ENCODE measurements around the gene EIPR1.

The EIPR1 gene

DNA sequence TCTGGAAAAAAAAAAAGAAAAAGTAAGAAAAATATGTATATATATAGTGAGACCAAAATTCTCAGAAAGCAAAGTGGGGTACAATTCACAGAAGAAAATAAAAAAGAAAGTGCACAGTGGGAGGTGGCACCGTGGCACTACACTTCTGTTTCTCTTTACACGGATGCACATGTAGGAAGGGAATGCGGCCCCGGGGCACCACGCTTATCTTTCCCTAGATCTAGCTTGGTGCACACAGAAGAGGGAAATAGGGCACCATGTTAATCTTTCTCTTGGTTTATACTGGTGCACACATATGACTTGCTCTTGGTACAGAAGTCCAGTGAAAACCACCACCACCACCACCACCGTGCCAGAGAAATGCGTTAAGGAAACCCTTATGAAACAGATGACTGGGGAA, 32.0 kb downstream of the EIPR1 start:
- TF ChIP-seq, protein P1, sequence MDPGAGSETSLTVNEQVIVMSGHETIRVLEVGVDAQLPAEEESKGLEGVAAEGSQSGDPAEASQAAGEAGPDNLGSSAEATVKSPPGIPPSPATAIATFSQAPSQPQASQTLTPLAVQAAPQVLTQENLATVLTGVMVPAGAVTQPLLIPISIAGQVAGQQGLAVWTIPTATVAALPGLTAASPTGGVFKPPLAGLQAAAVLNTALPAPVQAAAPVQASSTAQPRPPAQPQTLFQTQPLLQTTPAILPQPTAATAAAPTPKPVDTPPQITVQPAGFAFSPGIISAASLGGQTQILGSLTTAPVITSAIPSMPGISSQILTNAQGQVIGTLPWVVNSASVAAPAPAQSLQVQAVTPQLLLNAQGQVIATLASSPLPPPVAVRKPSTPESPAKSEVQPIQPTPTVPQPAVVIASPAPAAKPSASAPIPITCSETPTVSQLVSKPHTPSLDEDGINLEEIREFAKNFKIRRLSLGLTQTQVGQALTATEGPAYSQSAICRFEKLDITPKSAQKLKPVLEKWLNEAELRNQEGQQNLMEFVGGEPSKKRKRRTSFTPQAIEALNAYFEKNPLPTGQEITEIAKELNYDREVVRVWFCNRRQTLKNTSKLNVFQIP (CRISPR knock-in tag; IDR thresholded peaks at IDR 0.05; ENCODE audit: borderline replicate concordance, low read depth): no peak
- no peak for ATAC-seq

DNA sequence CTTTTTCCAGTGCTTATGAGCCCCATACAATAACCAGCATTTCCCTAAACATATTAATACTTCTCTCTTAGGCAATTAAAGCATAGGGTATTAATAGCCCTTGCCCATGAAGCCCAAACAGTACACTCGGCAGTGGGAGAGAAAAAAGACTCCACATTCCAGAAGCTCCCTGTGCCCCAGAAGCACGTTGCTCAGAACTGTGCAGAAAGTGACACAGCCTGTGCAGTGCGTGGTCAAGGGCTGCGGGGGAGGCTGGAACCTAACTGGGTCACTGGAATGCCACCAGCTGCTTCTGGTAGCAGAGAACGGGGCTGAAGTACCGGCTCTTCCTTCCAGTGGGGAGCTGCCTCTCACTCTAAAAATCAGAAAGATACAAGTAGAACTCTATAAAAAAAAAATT, 32.7 kb downstream of the EIPR1 start:
- no peak for ATAC-seq

DNA sequence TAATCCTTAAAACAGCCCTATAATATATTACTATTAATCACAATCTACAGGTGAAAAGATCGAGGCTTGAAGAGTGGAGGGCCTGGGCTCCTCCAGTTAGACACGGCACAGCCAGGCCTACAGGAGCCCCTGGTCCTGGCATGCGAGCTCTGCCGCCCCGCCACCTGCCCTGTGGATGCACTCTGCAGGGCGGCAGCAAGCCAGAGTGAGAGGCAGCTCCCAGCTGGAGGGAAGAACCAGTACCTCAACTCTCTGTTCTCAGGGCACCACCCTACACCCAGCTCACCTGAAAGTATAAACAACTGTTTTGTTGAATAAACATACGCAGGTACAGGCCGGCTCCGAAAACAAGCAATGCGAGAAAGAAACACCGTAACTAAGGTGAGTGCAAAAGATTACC, 34.6 kb downstream of the EIPR1 start:
- no peak for ATAC-seq
- TF ChIP-seq BACH2 (CRISPR knock-in tag; IDR thresholded peaks at IDR 0.05; ENCODE audit: borderline replicate concordance) (no peak), OSR1 (CRISPR knock-in tag; IDR thresholded peaks at IDR 0.05) (no peak), GLIS3 (CRISPR knock-in tag; IDR thresholded peaks at IDR 0.05) (no peak), CSDC2 (CRISPR knock-in tag; IDR thresholded peaks at IDR 0.05) (no peak), ESRRG (CRISPR knock-in tag; IDR thresholded peaks at IDR 0.05) (no peak), ZNF8 (CRISPR knock-in tag; IDR thresholded peaks at IDR 0.05) (no peak)
- TF ChIP-seq, protein P1 (CRISPR knock-in tag; IDR thresholded peaks at IDR 0.05; ENCODE audit: borderline replicate concordance, low read depth): no peak

More for the DNA sequence above, 32.7 kb downstream of the EIPR1 start:
- TF ChIP-seq, protein P2, sequence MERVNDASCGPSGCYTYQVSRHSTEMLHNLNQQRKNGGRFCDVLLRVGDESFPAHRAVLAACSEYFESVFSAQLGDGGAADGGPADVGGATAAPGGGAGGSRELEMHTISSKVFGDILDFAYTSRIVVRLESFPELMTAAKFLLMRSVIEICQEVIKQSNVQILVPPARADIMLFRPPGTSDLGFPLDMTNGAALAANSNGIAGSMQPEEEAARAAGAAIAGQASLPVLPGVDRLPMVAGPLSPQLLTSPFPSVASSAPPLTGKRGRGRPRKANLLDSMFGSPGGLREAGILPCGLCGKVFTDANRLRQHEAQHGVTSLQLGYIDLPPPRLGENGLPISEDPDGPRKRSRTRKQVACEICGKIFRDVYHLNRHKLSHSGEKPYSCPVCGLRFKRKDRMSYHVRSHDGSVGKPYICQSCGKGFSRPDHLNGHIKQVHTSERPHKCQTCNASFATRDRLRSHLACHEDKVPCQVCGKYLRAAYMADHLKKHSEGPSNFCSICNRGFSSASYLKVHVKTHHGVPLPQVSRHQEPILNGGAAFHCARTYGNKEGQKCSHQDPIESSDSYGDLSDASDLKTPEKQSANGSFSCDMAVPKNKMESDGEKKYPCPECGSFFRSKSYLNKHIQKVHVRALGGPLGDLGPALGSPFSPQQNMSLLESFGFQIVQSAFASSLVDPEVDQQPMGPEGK (CRISPR knock-in tag; IDR thresholded peaks at IDR 0.05; ENCODE audit: borderline replicate concordance): no peak

DNA sequence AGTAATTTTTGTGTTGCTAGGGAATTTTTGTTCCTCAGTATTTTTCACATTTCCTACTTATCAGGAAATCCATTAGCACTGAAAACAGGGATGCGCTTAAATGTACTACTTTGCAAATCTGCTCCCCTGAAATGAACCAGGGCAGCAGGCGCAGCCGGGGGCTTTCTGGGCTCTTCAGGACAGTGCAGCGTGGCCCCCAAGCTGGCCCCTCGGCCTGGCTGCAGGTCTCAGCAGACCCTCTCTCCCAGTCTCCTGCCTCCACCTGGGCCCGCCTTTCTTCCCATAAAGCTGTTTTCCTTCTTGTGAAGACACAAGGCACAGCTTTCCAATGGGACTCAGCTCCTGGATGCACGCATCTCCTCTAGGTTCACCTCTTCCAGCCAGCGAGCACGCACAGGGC, 35.3 kb downstream of the EIPR1 start:
- TF ChIP-seq, protein P3, sequence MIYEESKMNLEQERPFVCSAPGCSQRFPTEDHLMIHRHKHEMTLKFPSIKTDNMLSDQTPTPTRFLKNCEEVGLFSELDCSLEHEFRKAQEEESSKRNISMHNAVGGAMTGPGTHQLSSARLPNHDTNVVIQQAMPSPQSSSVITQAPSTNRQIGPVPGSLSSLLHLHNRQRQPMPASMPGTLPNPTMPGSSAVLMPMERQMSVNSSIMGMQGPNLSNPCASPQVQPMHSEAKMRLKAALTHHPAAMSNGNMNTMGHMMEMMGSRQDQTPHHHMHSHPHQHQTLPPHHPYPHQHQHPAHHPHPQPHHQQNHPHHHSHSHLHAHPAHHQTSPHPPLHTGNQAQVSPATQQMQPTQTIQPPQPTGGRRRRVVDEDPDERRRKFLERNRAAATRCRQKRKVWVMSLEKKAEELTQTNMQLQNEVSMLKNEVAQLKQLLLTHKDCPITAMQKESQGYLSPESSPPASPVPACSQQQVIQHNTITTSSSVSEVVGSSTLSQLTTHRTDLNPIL (CRISPR knock-in tag; IDR thresholded peaks at IDR 0.05; ENCODE audit: low read depth): no peak
- TF ChIP-seq ZNF8 (CRISPR knock-in tag; IDR thresholded peaks at IDR 0.05) (no peak), ESRRG (CRISPR knock-in tag; IDR thresholded peaks at IDR 0.05) (no peak), ARNTL (CRISPR knock-in tag; IDR thresholded peaks at IDR 0.05; ENCODE audit: borderline replicate concordance, low read depth) (no peak)
- TF ChIP-seq, protein P4, sequence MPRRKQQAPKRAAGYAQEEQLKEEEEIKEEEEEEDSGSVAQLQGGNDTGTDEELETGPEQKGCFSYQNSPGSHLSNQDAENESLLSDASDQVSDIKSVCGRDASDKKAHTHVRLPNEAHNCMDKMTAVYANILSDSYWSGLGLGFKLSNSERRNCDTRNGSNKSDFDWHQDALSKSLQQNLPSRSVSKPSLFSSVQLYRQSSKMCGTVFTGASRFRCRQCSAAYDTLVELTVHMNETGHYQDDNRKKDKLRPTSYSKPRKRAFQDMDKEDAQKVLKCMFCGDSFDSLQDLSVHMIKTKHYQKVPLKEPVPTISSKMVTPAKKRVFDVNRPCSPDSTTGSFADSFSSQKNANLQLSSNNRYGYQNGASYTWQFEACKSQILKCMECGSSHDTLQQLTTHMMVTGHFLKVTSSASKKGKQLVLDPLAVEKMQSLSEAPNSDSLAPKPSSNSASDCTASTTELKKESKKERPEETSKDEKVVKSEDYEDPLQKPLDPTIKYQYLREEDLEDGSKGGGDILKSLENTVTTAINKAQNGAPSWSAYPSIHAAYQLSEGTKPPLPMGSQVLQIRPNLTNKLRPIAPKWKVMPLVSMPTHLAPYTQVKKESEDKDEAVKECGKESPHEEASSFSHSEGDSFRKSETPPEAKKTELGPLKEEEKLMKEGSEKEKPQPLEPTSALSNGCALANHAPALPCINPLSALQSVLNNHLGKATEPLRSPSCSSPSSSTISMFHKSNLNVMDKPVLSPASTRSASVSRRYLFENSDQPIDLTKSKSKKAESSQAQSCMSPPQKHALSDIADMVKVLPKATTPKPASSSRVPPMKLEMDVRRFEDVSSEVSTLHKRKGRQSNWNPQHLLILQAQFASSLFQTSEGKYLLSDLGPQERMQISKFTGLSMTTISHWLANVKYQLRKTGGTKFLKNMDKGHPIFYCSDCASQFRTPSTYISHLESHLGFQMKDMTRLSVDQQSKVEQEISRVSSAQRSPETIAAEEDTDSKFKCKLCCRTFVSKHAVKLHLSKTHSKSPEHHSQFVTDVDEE (CRISPR knock-in tag; IDR thresholded peaks at IDR 0.05): no peak
- no peak for ATAC-seq

DNA sequence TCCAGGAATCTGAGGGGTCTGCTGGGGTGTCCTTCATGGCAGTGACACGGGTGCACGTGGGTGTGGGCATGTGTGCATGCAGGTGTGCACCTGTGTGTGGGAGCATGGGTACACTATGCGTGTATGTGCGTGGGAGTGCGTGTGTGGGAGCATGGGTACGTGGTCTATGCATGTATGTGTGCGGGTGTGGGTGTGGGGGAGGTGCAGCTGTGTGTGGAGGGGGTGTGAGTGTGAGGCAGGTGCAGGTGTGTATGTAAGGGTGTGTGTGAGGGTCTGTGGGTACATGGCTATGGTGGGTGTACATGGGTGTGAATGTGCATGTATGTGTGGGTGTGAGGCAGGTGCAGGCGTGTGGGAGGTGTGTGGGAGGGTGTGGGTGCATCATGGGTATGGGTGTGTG, 36.3 kb downstream of the EIPR1 start:
- ATAC-seq: no peak
- TF ChIP-seq ZC3H10 (CRISPR knock-in tag; IDR thresholded peaks at IDR 0.05) (no peak), ESRRG (CRISPR knock-in tag; IDR thresholded peaks at IDR 0.05) (no peak), RARB (CRISPR knock-in tag; IDR thresholded peaks at IDR 0.05) (no peak), PPARA (CRISPR knock-in tag; IDR thresholded peaks at IDR 0.05; ENCODE audit: borderline replicate concordance) (no peak), ZNF565 (CRISPR knock-in tag; conservative IDR thresholded peaks at IDR 0.05; ENCODE audit: low read depth) (no peak), CSDC2 (CRISPR knock-in tag; IDR thresholded peaks at IDR 0.05) (no peak), ISL1 (CRISPR knock-in tag; IDR thresholded peaks at IDR 0.05) (no peak), ZNF70 (CRISPR knock-in tag; IDR thresholded peaks at IDR 0.05) (no peak), ARNTL (CRISPR knock-in tag; IDR thresholded peaks at IDR 0.05; ENCODE audit: borderline replicate concordance, low read depth) (no peak), TCF4 (CRISPR knock-in tag; IDR thresholded peaks at IDR 0.05; ENCODE audit: borderline replicate concordance) (no peak), TOX (CRISPR knock-in tag; IDR thresholded peaks at IDR 0.05; ENCODE audit: borderline replicate concordance) (no peak)
- TF ChIP-seq, protein P5, sequence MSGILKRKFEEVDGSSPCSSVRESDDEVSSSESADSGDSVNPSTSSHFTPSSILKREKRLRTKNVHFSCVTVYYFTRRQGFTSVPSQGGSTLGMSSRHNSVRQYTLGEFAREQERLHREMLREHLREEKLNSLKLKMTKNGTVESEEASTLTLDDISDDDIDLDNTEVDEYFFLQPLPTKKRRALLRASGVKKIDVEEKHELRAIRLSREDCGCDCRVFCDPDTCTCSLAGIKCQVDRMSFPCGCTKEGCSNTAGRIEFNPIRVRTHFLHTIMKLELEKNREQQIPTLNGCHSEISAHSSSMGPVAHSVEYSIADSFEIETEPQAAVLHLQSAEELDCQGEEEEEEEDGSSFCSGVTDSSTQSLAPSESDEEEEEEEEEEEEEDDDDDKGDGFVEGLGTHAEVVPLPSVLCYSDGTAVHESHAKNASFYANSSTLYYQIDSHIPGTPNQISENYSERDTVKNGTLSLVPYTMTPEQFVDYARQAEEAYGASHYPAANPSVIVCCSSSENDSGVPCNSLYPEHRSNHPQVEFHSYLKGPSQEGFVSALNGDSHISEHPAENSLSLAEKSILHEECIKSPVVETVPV (CRISPR knock-in tag; IDR thresholded peaks at IDR 0.05): no peak
- TF ChIP-seq, protein P1 (CRISPR knock-in tag; IDR thresholded peaks at IDR 0.05; ENCODE audit: borderline replicate concordance, low read depth): no peak
- TF ChIP-seq, protein P2 (CRISPR knock-in tag; IDR thresholded peaks at IDR 0.05; ENCODE audit: borderline replicate concordance): no peak
